Measurements from ENCODE around the gene ELK4.

ELK4 gene

GRCh38 chr1:205662135-205662738 is 30.4 kb upstream of the ELK4 start:
- H3K36me3 ChIP-seq (ENCODE audit: control insufficient read depth, insufficient read depth, low read length) = peaks cover 20% of the 10 kb centered on the region
- no peaks in the 10 kb centered on the region for H3K9me3 ChIP-seq (ENCODE audit: control insufficient read depth, insufficient read depth, low read length)
- H3K4me1 ChIP-seq (ENCODE audit: control insufficient read depth, insufficient read depth, low read length) = peaks cover 16% of the 10 kb centered on the region
- no peak overlapping the region for H3K4me3 ChIP-seq (ENCODE audit: low read depth, low read length)
- H3K27me3 ChIP-seq (ENCODE audit: control insufficient read depth, insufficient read depth, low read length) = no peaks in the 10 kb centered on the region
- H3K9ac ChIP-seq (ENCODE audit: low read depth, low read length) = peak overlapping the region; percentile 6

DNA sequence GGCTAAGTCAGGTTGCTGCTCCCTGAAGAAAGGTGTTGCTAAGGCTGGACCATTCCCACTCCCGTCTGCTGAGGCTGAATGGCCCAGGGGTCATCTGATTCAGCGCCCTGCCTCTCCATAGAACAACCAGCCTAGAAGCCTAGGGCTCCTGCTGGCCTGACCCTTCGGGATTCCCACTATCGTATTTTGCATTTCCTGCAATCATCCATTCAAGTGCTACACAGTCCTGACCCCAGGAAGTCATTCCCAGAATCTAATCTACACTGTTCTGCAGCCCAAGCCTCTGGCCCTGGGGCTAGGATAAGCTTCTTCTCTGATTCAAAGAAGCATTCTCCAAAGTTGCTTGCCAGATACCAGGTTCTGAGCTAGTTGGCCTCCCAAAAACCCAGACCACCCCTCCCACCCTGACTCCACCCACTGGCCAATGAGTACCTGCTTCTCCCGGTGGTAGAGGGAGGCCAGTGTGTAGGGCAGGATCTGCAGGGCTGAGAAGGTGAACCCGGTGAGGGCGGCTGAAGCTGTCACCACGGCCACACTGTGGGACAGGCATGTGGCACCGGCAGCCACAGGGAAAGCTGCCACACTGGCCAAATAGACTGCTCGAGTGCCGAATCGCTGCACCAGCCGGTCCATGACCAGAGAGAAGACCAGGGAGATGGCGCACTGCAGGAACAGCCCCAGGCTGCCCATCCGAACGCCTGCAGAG is 29.8 kb upstream of the ELK4 start:
- Histone ChIP-seq H3K27me3 (ENCODE audit: control insufficient read depth, insufficient read depth, low read length) (no peaks in the 10 kb centered on the region), H3K9me3 (ENCODE audit: control insufficient read depth, insufficient read depth, low read length) (no peaks in the 10 kb centered on the region), H3K9ac (ENCODE audit: low read depth, low read length) (peak overlapping the region; percentile 6), H3K4me1 (ENCODE audit: control insufficient read depth, insufficient read depth, low read length) (peaks cover 16% of the 10 kb centered on the region), H3K4me3 (ENCODE audit: low read depth, low read length) (no peak overlapping the region), H3K36me3 (ENCODE audit: control insufficient read depth, insufficient read depth, low read length) (peaks cover 20% of the 10 kb centered on the region)

DNA sequence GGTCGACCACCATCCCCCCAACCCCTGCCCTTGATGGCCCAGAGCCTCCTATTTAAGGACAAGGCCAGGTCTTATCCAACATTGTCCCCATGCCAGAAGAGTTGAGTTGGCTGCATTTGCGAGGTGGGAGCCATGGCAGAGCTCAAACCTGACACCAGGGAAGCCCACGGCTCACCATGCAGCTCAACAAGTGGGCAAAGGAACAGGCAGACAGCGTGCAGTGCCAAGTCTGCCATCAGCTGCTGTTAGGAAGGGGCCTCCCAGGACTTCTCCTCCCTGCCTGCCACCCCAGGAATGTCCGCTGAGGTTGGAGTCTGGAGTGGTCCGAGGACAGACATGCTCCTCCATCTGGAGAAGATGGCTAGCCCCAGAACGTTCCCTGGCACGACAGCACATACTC is 28.6 kb upstream of the ELK4 start:
- no peaks in the 10 kb centered on the region for H3K9me3 ChIP-seq (ENCODE audit: control insufficient read depth, insufficient read depth, low read length)
- no peak overlapping the region for H3K4me3 ChIP-seq (ENCODE audit: low read depth, low read length)
- peaks cover 12% of the 10 kb centered on the region for H3K4me1 ChIP-seq (ENCODE audit: control insufficient read depth, insufficient read depth, low read length)
- H3K27me3 ChIP-seq (ENCODE audit: control insufficient read depth, insufficient read depth, low read length) = no peaks in the 10 kb centered on the region
- H3K36me3 ChIP-seq (ENCODE audit: control insufficient read depth, insufficient read depth, low read length) = peaks cover 20% of the 10 kb centered on the region
- H3K9ac ChIP-seq (ENCODE audit: low read depth, low read length) = no peak overlapping the region

GRCh38 chr1:205658943-205659581 is 27.3 kb upstream of the ELK4 start:
- Histone ChIP-seq H3K4me1 (ENCODE audit: control insufficient read depth, insufficient read depth, low read length) (peaks cover 8% of the 10 kb centered on the region), H3K9me3 (ENCODE audit: control insufficient read depth, insufficient read depth, low read length) (no peaks in the 10 kb centered on the region), H3K36me3 (ENCODE audit: control insufficient read depth, insufficient read depth, low read length) (peaks cover 20% of the 10 kb centered on the region), H3K9ac (ENCODE audit: low read depth, low read length) (no peak overlapping the region), H3K27me3 (ENCODE audit: control insufficient read depth, insufficient read depth, low read length) (no peaks in the 10 kb centered on the region), H3K4me3 (ENCODE audit: low read depth, low read length) (no peak overlapping the region)

- no peaks in the 10 kb centered on the region for H3K9me3 ChIP-seq (ENCODE audit: control insufficient read depth, insufficient read depth, low read length)
- peaks cover 12% of the 10 kb centered on the region for H3K36me3 ChIP-seq (ENCODE audit: control insufficient read depth, insufficient read depth, low read length)
- no peaks in the 10 kb centered on the region for H3K27me3 ChIP-seq (ENCODE audit: control insufficient read depth, insufficient read depth, low read length)
- no peaks in the 10 kb centered on the region for H3K4me1 ChIP-seq (ENCODE audit: control insufficient read depth, insufficient read depth, low read length)
- H3K4me3 ChIP-seq (ENCODE audit: low read depth, low read length) = no peak overlapping the region
- no peak overlapping the region for H3K9ac ChIP-seq (ENCODE audit: low read depth, low read length)
These were observed 24.4 kb upstream of the ELK4 start for GRCh38 chr1:205656236-205656635.

- no peak overlapping the region for H3K9ac ChIP-seq (ENCODE audit: low read depth, low read length)
- H3K27me3 ChIP-seq (ENCODE audit: control insufficient read depth, insufficient read depth, low read length) = no peaks in the 10 kb centered on the region
- no peak overlapping the region for H3K4me3 ChIP-seq (ENCODE audit: low read depth, low read length)
- H3K4me1 ChIP-seq (ENCODE audit: control insufficient read depth, insufficient read depth, low read length) = peaks cover 7% of the 10 kb centered on the region
- H3K36me3 ChIP-seq (ENCODE audit: control insufficient read depth, insufficient read depth, low read length) = no peaks in the 10 kb centered on the region
- H3K9me3 ChIP-seq (ENCODE audit: control insufficient read depth, insufficient read depth, low read length) = no peaks in the 10 kb centered on the region
These were observed 21.2 kb upstream of the ELK4 start for GRCh38 chr1:205652984-205653383.

- H3K9me3 ChIP-seq (ENCODE audit: control insufficient read depth, insufficient read depth, low read length) = no peaks in the 10 kb centered on the region
- peaks cover 7% of the 10 kb centered on the region for H3K4me1 ChIP-seq (ENCODE audit: control insufficient read depth, insufficient read depth, low read length)
- no peak overlapping the region for H3K4me3 ChIP-seq (ENCODE audit: low read depth, low read length)
- no peak overlapping the region for H3K9ac ChIP-seq (ENCODE audit: low read depth, low read length)
- no peaks in the 10 kb centered on the region for H3K36me3 ChIP-seq (ENCODE audit: control insufficient read depth, insufficient read depth, low read length)
- no peaks in the 10 kb centered on the region for H3K27me3 ChIP-seq (ENCODE audit: control insufficient read depth, insufficient read depth, low read length)
These were observed 18.4 kb upstream of the ELK4 start for GRCh38 chr1:205650241-205650640.

DNA sequence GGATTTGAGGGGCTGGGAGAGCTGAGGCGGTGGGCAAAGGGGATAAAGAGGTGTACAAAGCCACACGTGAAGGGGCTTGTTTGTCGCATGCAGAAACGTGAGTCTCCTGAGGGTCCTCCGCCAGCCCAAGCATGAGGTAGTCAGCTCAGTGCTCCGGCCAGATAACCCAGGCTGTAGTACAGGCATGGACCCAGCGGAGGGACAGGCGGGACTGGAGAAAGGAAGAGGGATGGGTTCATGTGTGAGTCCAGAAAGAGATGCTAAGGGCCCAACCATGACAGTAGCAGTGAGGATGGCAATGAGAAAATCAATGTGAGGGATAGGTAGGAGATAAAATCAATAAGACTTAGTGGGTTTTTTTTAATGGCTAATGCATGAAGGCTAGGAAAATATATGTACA is 13.7 kb upstream of the ELK4 start:
- no peaks in the 10 kb centered on the region for H3K9me3 ChIP-seq (ENCODE audit: control insufficient read depth, insufficient read depth, low read length)
- no peaks in the 10 kb centered on the region for H3K27me3 ChIP-seq (ENCODE audit: control insufficient read depth, insufficient read depth, low read length)
- H3K4me3 ChIP-seq (ENCODE audit: low read depth, low read length) = no peak overlapping the region
- H3K4me1 ChIP-seq (ENCODE audit: control insufficient read depth, insufficient read depth, low read length) = peaks cover 7% of the 10 kb centered on the region
- no peak overlapping the region for H3K9ac ChIP-seq (ENCODE audit: low read depth, low read length)
- no peaks in the 10 kb centered on the region for H3K36me3 ChIP-seq (ENCODE audit: control insufficient read depth, insufficient read depth, low read length)

DNA sequence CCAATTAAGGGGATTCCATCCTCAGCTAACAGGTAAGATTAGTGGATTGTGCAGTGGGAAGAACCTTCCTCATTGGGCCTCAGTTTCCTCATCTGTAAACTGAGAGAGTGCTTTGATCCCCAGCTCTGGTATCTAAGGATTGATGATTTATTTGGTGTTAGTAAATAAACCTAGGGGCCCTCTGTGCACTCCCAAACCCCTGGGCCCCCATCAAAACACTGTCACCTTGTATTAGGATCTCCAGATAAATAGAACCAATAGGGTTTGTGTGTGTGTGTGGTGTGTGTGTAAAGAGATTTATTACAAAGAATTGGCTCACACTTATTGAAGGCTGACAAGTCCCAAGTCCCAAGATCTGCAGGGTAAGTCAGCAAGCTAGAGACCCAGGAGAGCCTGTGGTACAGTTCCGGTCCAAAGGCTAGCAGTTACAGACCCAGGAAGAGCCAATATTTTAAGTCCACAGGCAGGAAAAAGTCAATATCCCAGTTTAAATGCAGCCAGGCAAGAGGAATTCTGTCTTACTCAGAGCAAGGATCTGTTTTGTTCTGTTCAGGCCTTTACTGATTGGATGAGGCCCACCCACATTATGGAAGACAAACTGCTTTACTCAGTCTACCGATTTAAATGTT is 11.0 kb upstream of the ELK4 start:
- H3K27me3 ChIP-seq (ENCODE audit: control insufficient read depth, insufficient read depth, low read length) = no peaks in the 10 kb centered on the region
- H3K9ac ChIP-seq (ENCODE audit: low read depth, low read length) = no peak overlapping the region
- no peaks in the 10 kb centered on the region for H3K9me3 ChIP-seq (ENCODE audit: control insufficient read depth, insufficient read depth, low read length)
- no peaks in the 10 kb centered on the region for H3K36me3 ChIP-seq (ENCODE audit: control insufficient read depth, insufficient read depth, low read length)
- H3K4me1 ChIP-seq (ENCODE audit: control insufficient read depth, insufficient read depth, low read length) = no peaks in the 10 kb centered on the region
- no peak overlapping the region for H3K4me3 ChIP-seq (ENCODE audit: low read depth, low read length)

GRCh38 chr1:205639567-205639966 is 7.8 kb upstream of the ELK4 start:
- Histone ChIP-seq H3K36me3 (ENCODE audit: control insufficient read depth, insufficient read depth, low read length) (no peaks in the 10 kb centered on the region), H3K9me3 (ENCODE audit: control insufficient read depth, insufficient read depth, low read length) (no peaks in the 10 kb centered on the region), H3K9ac (ENCODE audit: low read depth, low read length) (no peak overlapping the region), H3K4me3 (ENCODE audit: low read depth, low read length) (no peak overlapping the region), H3K4me1 (ENCODE audit: control insufficient read depth, insufficient read depth, low read length) (no peaks in the 10 kb centered on the region), H3K27me3 (ENCODE audit: control insufficient read depth, insufficient read depth, low read length) (no peaks in the 10 kb centered on the region)

- no peaks in the 10 kb centered on the region for H3K9me3 ChIP-seq (ENCODE audit: control insufficient read depth, insufficient read depth, low read length)
- H3K4me3 ChIP-seq (ENCODE audit: low read depth, low read length) = no peak overlapping the region
- no peaks in the 10 kb centered on the region for H3K4me1 ChIP-seq (ENCODE audit: control insufficient read depth, insufficient read depth, low read length)
- peaks cover 2% of the 10 kb centered on the region for H3K27me3 ChIP-seq (ENCODE audit: control insufficient read depth, insufficient read depth, low read length)
- H3K36me3 ChIP-seq (ENCODE audit: control insufficient read depth, insufficient read depth, low read length) = no peaks in the 10 kb centered on the region
- no peak overlapping the region for H3K9ac ChIP-seq (ENCODE audit: low read depth, low read length)
These were observed 6.2 kb upstream of the ELK4 start for GRCh38 chr1:205637854-205638468.
